ENCODE data around the gene TMEM143. TPM values are rescaled to one million over a fixed set of nuclear protein-coding genes. Genes with fewer than 3 reads are reported as not detected.

TMEM143 gene
- total RNA-seq, 3 donors from 2014 or later (not counting 1 experiment from before 2014, with no cell fraction given) = 10.2 to 12.3 (median 11.1) TPM

DNA sequence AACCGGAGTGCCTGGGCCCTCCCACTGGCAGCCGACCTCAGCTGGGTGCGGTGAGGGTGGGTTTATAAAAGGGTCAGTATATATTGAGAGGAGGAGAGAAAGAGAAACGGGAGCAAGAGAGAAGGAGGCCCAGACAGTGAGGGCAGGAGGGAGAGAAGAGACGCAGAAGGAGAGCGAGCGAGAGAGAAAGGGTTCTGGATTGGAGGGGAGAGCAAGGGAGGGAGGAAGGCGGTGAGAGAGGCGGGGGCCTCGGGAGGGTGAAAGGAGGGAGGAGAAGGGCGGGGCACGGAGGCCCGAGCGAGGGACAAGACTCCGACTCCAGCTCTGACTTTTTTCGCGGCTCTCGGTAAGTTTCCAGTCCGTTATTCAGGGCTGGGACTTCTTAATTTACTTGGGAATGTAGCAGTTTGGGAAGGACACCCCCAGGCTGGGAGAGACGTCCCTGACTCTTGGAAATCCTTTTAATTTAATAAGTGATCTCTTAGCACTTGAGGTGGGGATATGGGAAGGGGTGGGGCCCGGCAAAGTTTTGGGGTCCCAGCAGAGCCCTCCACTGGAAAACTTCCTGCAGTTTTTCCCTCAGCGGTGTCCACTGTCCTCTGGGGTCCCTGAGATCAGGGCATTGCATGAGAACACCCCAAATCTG is 38.4 kb downstream of the TMEM143 start, which contains the start of gene EMP3:
TSS of gene EMP3 (plus strand) at position 288 of the 646 bp plus-strand sequence. CDS start 1,293 bp downstream, outside the sequence.
- intact Hi-C loops (cut with micrococcal nuclease) = no loop called here
- H3K4me1 Mint-ChIP-seq = peaks cover 81 to 91% of the 10 kb centered on the region in 2 donors
- 0% methylated on average over 22 of the region's 22 CpGs for WGBS (ENCODE audit: insufficient coverage)

GRCh38 chr19:48321622-48322591 is 41.8 kb downstream of the TMEM143 start:
- Mint-ChIP-seq H3K9me3 (no peaks in the 10 kb centered on the region), H3K36me3 (no peaks in the 10 kb centered on the region), H3K4me1 (peaks cover 55 to 68% of the 10 kb centered on the region in 2 donors), H3K27me3 (ENCODE audit: low read depth in 2 of 2) (no peaks in the 10 kb centered on the region), H3K27ac (peak overlapping the region; percentile 99 to 100), H3K4me3 (peak overlapping the region; percentile 95)
- ATAC-seq (peak; percentile 65 to 91 (median 77)), DNase-seq (peak; percentile 99 to 100)
- intact Hi-C loops (cut with micrococcal nuclease) = loop anchor here (5.0 kb wide), 1 partner anchor 40 kb away; the partner anchor contains the start of genes SYNGR4 and TMEM143
- TF ChIP-seq, protein P1, sequence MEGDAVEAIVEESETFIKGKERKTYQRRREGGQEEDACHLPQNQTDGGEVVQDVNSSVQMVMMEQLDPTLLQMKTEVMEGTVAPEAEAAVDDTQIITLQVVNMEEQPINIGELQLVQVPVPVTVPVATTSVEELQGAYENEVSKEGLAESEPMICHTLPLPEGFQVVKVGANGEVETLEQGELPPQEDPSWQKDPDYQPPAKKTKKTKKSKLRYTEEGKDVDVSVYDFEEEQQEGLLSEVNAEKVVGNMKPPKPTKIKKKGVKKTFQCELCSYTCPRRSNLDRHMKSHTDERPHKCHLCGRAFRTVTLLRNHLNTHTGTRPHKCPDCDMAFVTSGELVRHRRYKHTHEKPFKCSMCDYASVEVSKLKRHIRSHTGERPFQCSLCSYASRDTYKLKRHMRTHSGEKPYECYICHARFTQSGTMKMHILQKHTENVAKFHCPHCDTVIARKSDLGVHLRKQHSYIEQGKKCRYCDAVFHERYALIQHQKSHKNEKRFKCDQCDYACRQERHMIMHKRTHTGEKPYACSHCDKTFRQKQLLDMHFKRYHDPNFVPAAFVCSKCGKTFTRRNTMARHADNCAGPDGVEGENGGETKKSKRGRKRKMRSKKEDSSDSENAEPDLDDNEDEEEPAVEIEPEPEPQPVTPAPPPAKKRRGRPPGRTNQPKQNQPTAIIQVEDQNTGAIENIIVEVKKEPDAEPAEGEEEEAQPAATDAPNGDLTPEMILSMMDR (IDR thresholded peaks at IDR 0.05) = no peak
- under 1% methylated on average over 60 of the region's 63 CpGs for WGBS (ENCODE audit: insufficient coverage)
- peaks cover 63% of the 10 kb centered on the region for H3K4me1 ChIP-seq (ENCODE audit: control insufficient read depth, insufficient read depth, low read length)
- H3K4me3 ChIP-seq (ENCODE audit: low read length) = peak overlapping the region; percentile 73
- H3K9me3 ChIP-seq (ENCODE audit: control insufficient read depth, insufficient read depth, low read length) = no peaks in the 10 kb centered on the region
- H3K36me3 ChIP-seq (ENCODE audit: control insufficient read depth, insufficient read depth, low read length) = no peaks in the 10 kb centered on the region
- H3K27me3 ChIP-seq (ENCODE audit: control insufficient read depth, insufficient read depth, low read length) = no peaks in the 10 kb centered on the region
- H3K27ac ChIP-seq (ENCODE audit: low read length) = peak overlapping the region; percentile 99

More for the DNA sequence above, 38.4 kb downstream of the TMEM143 start, which contains the start of gene EMP3:
- no peaks in the 10 kb centered on the region for H3K9me3 Mint-ChIP-seq
- peak within 1 kb of the TSS; percentile 99 to 100 for H3K27ac Mint-ChIP-seq
- peak within 1 kb of the TSS; percentile 99 for H3K27ac ChIP-seq (ENCODE audit: low read length)
- DNase-seq (peak; percentile 64 to 93), ATAC-seq (peak; percentile 14 to 36 (median 22))
- peak within 1 kb of the TSS; percentile 97 for H3K4me3 ChIP-seq (ENCODE audit: low read length)
- H3K27me3 Mint-ChIP-seq (ENCODE audit: low read depth in 2 of 2) = no peaks in the 10 kb centered on the region
- H3K36me3 Mint-ChIP-seq = no peaks in the 10 kb centered on the region
- peaks cover 89% of the 10 kb centered on the region for H3K4me1 ChIP-seq (ENCODE audit: control insufficient read depth, insufficient read depth, low read length)
- no peaks in the 10 kb centered on the region for H3K9me3 ChIP-seq (ENCODE audit: control insufficient read depth, insufficient read depth, low read length)
- H3K27me3 ChIP-seq (ENCODE audit: control insufficient read depth, insufficient read depth, low read length) = no peaks in the 10 kb centered on the region
- peaks cover 25% of the 10 kb centered on the region for H3K36me3 ChIP-seq (ENCODE audit: control insufficient read depth, insufficient read depth, low read length)
- TF ChIP-seq, protein P1 (IDR thresholded peaks at IDR 0.05) = no peak
- H3K4me3 Mint-ChIP-seq = peak within 1 kb of the TSS; percentile 95

DNA sequence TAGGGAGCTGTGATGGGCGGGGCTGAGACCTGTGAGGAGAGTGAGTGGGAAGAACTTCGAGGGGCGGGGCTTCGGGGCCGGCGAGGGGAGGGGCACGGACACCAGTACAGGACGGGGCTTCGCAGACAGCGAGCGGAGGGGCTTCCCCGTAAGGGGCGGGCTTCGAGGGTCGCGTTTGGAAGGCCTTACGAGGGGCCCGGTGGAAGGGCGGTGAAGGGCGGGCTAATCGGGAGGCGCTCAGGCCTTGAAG is 42.4 kb downstream of the TMEM143 start:
- H3K4me1 Mint-ChIP-seq = peaks cover 49 to 62% of the 10 kb centered on the region in 2 donors

More for the DNA sequence above, 42.4 kb downstream of the TMEM143 start:
- Histone ChIP-seq H3K4me1 (ENCODE audit: control insufficient read depth, insufficient read depth, low read length) (peaks cover 57% of the 10 kb centered on the region), H3K4me3 (ENCODE audit: low read length) (peak overlapping the region; percentile 73), H3K9me3 (ENCODE audit: control insufficient read depth, insufficient read depth, low read length) (no peaks in the 10 kb centered on the region), H3K27ac (ENCODE audit: low read length) (peak overlapping the region; percentile 99), H3K36me3 (ENCODE audit: control insufficient read depth, insufficient read depth, low read length) (no peaks in the 10 kb centered on the region), H3K27me3 (ENCODE audit: control insufficient read depth, insufficient read depth, low read length) (no peaks in the 10 kb centered on the region)
- Mint-ChIP-seq H3K9me3 (no peaks in the 10 kb centered on the region), H3K27me3 (ENCODE audit: low read depth in 2 of 2) (no peaks in the 10 kb centered on the region), H3K4me3 (peak overlapping the region; percentile 95), H3K27ac (peak overlapping the region; percentile 99 to 100), H3K36me3 (no peaks in the 10 kb centered on the region)
- DNase-seq (peak; percentile 87 to 97), ATAC-seq (peak; percentile 56 to 78 (median 64))
- intact Hi-C loops (cut with micrococcal nuclease) = loop anchor here (5.0 kb wide), 1 partner anchor 41 kb away; the partner anchor contains the start of genes SYNGR4 and TMEM143
- WGBS (ENCODE audit: insufficient coverage) = under 1% methylated on average over 22 of the region's 22 CpGs
- TF ChIP-seq, protein P1 (IDR thresholded peaks at IDR 0.05) = no peak
